ENCODE measurements around the gene CTR9. TPM values are rescaled to one million over a fixed set of nuclear protein-coding genes. Genes with fewer than 3 reads are reported as not detected.
A peak's percentile ranks its signal among the peaks of the same experiment; 100 is the strongest.

Gene CTR9
- total RNA-seq, 1 experiment from 2014 or later, result 32.7 TPM

DNA sequence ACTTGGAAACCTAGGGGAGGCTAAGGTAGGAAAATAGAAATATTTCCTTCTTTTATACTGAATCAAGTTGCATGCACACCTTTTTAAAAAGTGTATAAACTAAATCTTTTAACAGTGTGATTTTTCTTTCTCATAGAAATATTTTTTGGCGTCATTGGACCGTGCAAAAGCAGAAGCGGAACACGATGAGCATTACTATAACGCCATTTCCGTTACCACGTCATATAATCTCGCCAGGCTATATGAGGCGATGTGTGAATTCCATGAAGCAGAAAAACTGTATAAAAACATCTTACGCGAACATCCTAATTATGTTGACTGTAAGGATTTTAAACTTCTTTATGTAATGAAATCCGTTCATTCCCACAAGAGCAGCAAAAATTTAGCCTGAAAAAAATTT lies 13.4 kb downstream of the CTR9 start:
- POLR2A ChIA-PET, result no interaction called here
- no peak overlapping the region for H3K27ac Mint-ChIP-seq
- DNase-seq (ENCODE audit: low spot score) (no peak), ATAC-seq (no peak)
- H3K9me3 Mint-ChIP-seq, result no peaks in the 10 kb centered on the region
- TF ChIP-seq TP53 (CRISPR knock-in tag; IDR thresholded peaks at IDR 0.05) (no peak), JAZF1 (CRISPR knock-in tag; IDR thresholded peaks at IDR 0.05) (no peak), TEAD1 (CRISPR knock-in tag; IDR thresholded peaks at IDR 0.05) (no peak), OVOL2 (CRISPR knock-in tag; IDR thresholded peaks at IDR 0.05; ENCODE audit: borderline replicate concordance) (no peak)
- TF ChIP-seq, protein P1, sequence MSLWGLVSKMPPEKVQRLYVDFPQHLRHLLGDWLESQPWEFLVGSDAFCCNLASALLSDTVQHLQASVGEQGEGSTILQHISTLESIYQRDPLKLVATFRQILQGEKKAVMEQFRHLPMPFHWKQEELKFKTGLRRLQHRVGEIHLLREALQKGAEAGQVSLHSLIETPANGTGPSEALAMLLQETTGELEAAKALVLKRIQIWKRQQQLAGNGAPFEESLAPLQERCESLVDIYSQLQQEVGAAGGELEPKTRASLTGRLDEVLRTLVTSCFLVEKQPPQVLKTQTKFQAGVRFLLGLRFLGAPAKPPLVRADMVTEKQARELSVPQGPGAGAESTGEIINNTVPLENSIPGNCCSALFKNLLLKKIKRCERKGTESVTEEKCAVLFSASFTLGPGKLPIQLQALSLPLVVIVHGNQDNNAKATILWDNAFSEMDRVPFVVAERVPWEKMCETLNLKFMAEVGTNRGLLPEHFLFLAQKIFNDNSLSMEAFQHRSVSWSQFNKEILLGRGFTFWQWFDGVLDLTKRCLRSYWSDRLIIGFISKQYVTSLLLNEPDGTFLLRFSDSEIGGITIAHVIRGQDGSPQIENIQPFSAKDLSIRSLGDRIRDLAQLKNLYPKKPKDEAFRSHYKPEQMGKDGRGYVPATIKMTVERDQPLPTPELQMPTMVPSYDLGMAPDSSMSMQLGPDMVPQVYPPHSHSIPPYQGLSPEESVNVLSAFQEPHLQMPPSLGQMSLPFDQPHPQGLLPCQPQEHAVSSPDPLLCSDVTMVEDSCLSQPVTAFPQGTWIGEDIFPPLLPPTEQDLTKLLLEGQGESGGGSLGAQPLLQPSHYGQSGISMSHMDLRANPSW (CRISPR knock-in tag; conservative IDR thresholded peaks at IDR 0.05; ENCODE audit: low read depth), result no peak
- TF ChIP-seq, protein P2, sequence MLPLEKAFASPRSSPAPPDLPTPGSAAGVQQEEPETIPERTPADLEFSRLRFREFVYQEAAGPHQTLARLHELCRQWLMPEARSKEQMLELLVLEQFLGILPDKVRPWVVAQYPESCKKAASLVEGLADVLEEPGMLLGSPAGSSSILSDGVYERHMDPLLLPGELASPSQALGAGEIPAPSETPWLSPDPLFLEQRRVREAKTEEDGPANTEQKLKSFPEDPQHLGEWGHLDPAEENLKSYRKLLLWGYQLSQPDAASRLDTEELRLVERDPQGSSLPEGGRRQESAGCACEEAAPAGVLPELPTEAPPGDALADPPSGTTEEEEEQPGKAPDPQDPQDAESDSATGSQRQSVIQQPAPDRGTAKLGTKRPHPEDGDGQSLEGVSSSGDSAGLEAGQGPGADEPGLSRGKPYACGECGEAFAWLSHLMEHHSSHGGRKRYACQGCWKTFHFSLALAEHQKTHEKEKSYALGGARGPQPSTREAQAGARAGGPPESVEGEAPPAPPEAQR (CRISPR knock-in tag; IDR thresholded peaks at IDR 0.05), result no peak
- TF ChIP-seq, protein P3, sequence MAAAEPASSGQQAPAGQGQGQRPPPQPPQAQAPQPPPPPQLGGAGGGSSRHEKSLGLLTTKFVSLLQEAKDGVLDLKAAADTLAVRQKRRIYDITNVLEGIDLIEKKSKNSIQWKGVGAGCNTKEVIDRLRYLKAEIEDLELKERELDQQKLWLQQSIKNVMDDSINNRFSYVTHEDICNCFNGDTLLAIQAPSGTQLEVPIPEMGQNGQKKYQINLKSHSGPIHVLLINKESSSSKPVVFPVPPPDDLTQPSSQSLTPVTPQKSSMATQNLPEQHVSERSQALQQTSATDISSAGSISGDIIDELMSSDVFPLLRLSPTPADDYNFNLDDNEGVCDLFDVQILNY (CRISPR knock-in tag; IDR thresholded peaks at IDR 0.05), result no peak
- peaks cover 13% of the 10 kb centered on the region for H3K4me1 Mint-ChIP-seq
- no peak overlapping the region for H3K4me3 Mint-ChIP-seq
- H3K36me3 Mint-ChIP-seq, result peaks cover 43% of the 10 kb centered on the region
- CTCF ChIA-PET, result interaction anchor here (0.6 kb wide), 1 partner anchor 1906 kb away, joined by 4 read pairs; no protein-coding TSS in a partner anchor
- H3K27me3 Mint-ChIP-seq (ENCODE audit: low read depth), result no peaks in the 10 kb centered on the region

DNA sequence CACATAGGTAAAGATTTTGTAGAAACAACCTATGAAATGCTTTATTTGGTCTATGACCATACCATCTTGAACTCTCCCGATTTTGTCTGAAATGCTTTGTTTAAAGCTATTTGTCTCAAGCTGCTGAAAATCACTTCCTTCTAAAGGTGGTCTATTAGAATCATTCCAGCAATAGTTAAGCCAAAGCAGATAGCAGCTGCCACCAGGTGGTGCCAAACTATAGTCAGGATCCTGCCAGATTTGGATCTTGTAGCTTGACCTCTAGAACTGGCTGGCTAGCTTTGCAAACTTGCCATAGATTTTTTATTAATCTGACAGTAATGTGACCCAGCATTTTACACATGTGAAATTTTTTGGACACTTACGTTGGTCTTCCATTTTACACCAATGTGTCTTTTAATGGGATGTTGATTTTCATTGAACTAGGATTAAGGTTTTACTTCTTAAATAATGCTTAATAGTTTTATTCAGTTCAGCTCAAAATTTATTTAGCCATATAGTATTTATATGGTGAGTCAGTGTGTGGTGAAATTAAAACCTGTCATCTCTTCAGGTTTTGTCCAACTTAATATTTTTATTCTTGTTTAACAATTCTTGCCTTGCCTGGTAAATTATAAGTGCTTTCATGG lies 19.7 kb downstream of the CTR9 start:
- Mint-ChIP-seq H3K4me3 (no peak overlapping the region), H3K27me3 (ENCODE audit: low read depth) (no peaks in the 10 kb centered on the region), H3K36me3 (peaks cover 68% of the 10 kb centered on the region), H3K4me1 (peaks cover 12% of the 10 kb centered on the region), H3K9me3 (no peaks in the 10 kb centered on the region), H3K27ac (no peak overlapping the region)
- CTCF ChIA-PET, result interaction anchor here (0.5 to 3.3 kb wide), 44 partner anchors 8 to 796 kb away, joined by 3 to 34 read pairs (median 4); partner anchors contain the start of genes CTR9, EIF4G2, IRAG1 and RNF141
- TF ChIP-seq, protein P4, sequence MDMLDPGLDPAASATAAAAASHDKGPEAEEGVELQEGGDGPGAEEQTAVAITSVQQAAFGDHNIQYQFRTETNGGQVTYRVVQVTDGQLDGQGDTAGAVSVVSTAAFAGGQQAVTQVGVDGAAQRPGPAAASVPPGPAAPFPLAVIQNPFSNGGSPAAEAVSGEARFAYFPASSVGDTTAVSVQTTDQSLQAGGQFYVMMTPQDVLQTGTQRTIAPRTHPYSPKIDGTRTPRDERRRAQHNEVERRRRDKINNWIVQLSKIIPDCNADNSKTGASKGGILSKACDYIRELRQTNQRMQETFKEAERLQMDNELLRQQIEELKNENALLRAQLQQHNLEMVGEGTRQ (CRISPR knock-in tag; IDR thresholded peaks at IDR 0.05), result no peak
- TF ChIP-seq, protein P5, sequence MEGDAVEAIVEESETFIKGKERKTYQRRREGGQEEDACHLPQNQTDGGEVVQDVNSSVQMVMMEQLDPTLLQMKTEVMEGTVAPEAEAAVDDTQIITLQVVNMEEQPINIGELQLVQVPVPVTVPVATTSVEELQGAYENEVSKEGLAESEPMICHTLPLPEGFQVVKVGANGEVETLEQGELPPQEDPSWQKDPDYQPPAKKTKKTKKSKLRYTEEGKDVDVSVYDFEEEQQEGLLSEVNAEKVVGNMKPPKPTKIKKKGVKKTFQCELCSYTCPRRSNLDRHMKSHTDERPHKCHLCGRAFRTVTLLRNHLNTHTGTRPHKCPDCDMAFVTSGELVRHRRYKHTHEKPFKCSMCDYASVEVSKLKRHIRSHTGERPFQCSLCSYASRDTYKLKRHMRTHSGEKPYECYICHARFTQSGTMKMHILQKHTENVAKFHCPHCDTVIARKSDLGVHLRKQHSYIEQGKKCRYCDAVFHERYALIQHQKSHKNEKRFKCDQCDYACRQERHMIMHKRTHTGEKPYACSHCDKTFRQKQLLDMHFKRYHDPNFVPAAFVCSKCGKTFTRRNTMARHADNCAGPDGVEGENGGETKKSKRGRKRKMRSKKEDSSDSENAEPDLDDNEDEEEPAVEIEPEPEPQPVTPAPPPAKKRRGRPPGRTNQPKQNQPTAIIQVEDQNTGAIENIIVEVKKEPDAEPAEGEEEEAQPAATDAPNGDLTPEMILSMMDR (IDR thresholded peaks at IDR 0.05), result peak; percentile 38
- TF ChIP-seq ZNF121 (CRISPR knock-in tag; IDR thresholded peaks at IDR 0.05), result no peak
- TF ChIP-seq EMX1 (CRISPR knock-in tag; IDR thresholded peaks at IDR 0.05), result no peak
- TF ChIP-seq, protein P6, sequence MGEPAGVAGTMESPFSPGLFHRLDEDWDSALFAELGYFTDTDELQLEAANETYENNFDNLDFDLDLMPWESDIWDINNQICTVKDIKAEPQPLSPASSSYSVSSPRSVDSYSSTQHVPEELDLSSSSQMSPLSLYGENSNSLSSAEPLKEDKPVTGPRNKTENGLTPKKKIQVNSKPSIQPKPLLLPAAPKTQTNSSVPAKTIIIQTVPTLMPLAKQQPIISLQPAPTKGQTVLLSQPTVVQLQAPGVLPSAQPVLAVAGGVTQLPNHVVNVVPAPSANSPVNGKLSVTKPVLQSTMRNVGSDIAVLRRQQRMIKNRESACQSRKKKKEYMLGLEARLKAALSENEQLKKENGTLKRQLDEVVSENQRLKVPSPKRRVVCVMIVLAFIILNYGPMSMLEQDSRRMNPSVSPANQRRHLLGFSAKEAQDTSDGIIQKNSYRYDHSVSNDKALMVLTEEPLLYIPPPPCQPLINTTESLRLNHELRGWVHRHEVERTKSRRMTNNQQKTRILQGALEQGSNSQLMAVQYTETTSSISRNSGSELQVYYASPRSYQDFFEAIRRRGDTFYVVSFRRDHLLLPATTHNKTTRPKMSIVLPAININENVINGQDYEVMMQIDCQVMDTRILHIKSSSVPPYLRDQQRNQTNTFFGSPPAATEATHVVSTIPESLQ (CRISPR knock-in tag; IDR thresholded peaks at IDR 0.05), result no peak
- ATAC-seq (peak; percentile 41; the same call in 1 of the 2 replicates), DNase-seq (ENCODE audit: low spot score) (peak; percentile 61)
- POLR2A ChIA-PET, result interaction anchor here (1.0 kb wide), 2 partner anchors 25 to 38 kb away, joined by 3 to 6 read pairs; partner anchors contain the start of gene EIF4G2
